Mesenchymal stem cell (in vitro differentiated cells and primary cell): ENCODE measurements around the gene UFC1.

ENCODE experiments used
- DNase-seq: peaks from one replicate; pipeline ENCODE4 v3.0.0-alpha.2; 2013
- H2AFZ ChIP-seq: one replicate; pipeline ENCODE4 v1.6.1; 2013; ENCODE audit warnings: low read depth, mild to moderate bottlenecking, control low read depth, inconsistent platforms, low read length, moderate library complexity
- H2AK5ac ChIP-seq: 2 replicates; pipeline ENCODE4 v1.6.1; 2013; ENCODE audit warnings: low read length, moderate library complexity, mild to moderate bottlenecking, inconsistent platforms; ENCODE audit not compliant: severe bottlenecking
- H2BK120ac ChIP-seq: one replicate; pipeline ENCODE4 v1.6.1; 2013; ENCODE audit warnings: low read depth, mild to moderate bottlenecking, inconsistent platforms, low read length, moderate library complexity
- H2BK12ac ChIP-seq, 2 experiments: one replicate each; pipeline ENCODE4 v1.6.1; 2013; ENCODE audit warnings: inconsistent platforms in 2 of 2, low read length in 2 of 2, mild to moderate bottlenecking in 2 of 2, moderate library complexity in 2 of 2, control low read depth in 1 of 2
- H2BK15ac ChIP-seq: one replicate; pipeline ENCODE4 v1.6.1; 2013; ENCODE audit warnings: mild to moderate bottlenecking, low read depth, inconsistent platforms; ENCODE audit not compliant: poor library complexity, severe bottlenecking
- H2BK5ac ChIP-seq: 2 replicates; pipeline ENCODE4 v1.6.1; 2013; ENCODE audit warnings: low read depth, mild to moderate bottlenecking, low read length, control low read depth, inconsistent platforms; ENCODE audit not compliant: poor library complexity, severe bottlenecking
- H3K14ac ChIP-seq, 2 experiments: one replicate each; pipeline ENCODE4 v1.6.1; 2013; ENCODE audit warnings: inconsistent platforms in 2 of 2, low read length in 2 of 2, control low read depth in 1 of 2, mild to moderate bottlenecking in 1 of 2, moderate library complexity in 1 of 2
- H3K18ac ChIP-seq, 2 experiments: one replicate each; pipeline ENCODE4 v1.6.1; 2013; ENCODE audit warnings: inconsistent platforms in 2 of 2, low read length in 2 of 2, control low read depth in 1 of 2, low read depth in 1 of 2, mild to moderate bottlenecking in 1 of 2
- H3K23ac ChIP-seq, 2 experiments: one replicate each; pipeline ENCODE4 v1.6.1; 2013; ENCODE audit warnings: inconsistent platforms in 2 of 2, low read length in 2 of 2, mild to moderate bottlenecking in 2 of 2, moderate library complexity in 2 of 2, control low read depth in 1 of 2
- H3K27ac ChIP-seq: 2 replicates; pipeline ENCODE4 v1.5.1; 2013; ENCODE audit warnings: mild to moderate bottlenecking, moderate library complexity, low read length, control low read depth, inconsistent platforms; ENCODE audit not compliant: poor library complexity, severe bottlenecking
- H3K27me3 ChIP-seq, 2 experiments: 2 replicates each; pipeline versions ENCODE4 v1.6.1 to v1.7.0; 2013; ENCODE audit warnings: low read length in 2 of 2, mild to moderate bottlenecking in 2 of 2, moderate library complexity in 2 of 2, control low read depth in 1 of 2, inconsistent platforms in 1 of 2; ENCODE audit not compliant: control insufficient read depth in 1 of 2, insufficient read depth in 1 of 2
- H3K36me3 ChIP-seq, 2 experiments: 2 replicates each; pipeline versions ENCODE4 v1.6.1 to v1.7.0; 2013; ENCODE audit warnings: low read length in 2 of 2, control low read depth in 1 of 2, inconsistent platforms in 1 of 2, low read depth in 1 of 2, mild to moderate bottlenecking in 1 of 2; ENCODE audit not compliant: insufficient read depth in 2 of 2, control insufficient read depth in 1 of 2
- H3K4ac ChIP-seq, 2 experiments: one replicate each; pipeline ENCODE4 v1.6.1; 2013; ENCODE audit warnings: inconsistent platforms in 2 of 2, low read length in 2 of 2, mild to moderate bottlenecking in 2 of 2, moderate library complexity in 2 of 2, control low read depth in 1 of 2, low read depth in 1 of 2
- H3K4me1 ChIP-seq: 2 replicates; pipeline ENCODE4 v1.6.1; 2013; ENCODE audit warnings: low read depth, low read length, control low read depth; ENCODE audit not compliant: control insufficient read depth, insufficient read depth
- H3K4me2 ChIP-seq: 2 replicates; pipeline ENCODE4 v1.6.1; 2013; ENCODE audit warnings: low read length, mild to moderate bottlenecking, inconsistent platforms; ENCODE audit not compliant: poor library complexity, severe bottlenecking
- H3K4me3 ChIP-seq, 2 experiments: 2 replicates each; pipeline versions ENCODE4 v1.5.1 to v1.7.0; 2013; ENCODE audit warnings: low read length in 2 of 2, mild to moderate bottlenecking in 2 of 2, control low read depth in 1 of 2, low read depth in 1 of 2; ENCODE audit not compliant: insufficient read depth in 1 of 2
- H3K79me1 ChIP-seq: replicated peaks from 2 replicates; pipeline ENCODE4 v1.6.1; 2013; ENCODE audit warnings: mild to moderate bottlenecking, control low read depth, low read length, inconsistent platforms; ENCODE audit not compliant: poor library complexity, severe bottlenecking
- H3K9ac ChIP-seq: 2 replicates; pipeline ENCODE4 v1.7.0; 2013; ENCODE audit warnings: mild to moderate bottlenecking, low read length, moderate library complexity
- H3K9me3 ChIP-seq: 2 replicates; pipeline ENCODE4 v1.7.0; 2013; ENCODE audit warnings: mild to moderate bottlenecking, low read length; ENCODE audit not compliant: control insufficient read depth
- H4K8ac ChIP-seq: one replicate; pipeline ENCODE4 v1.6.1; 2013; ENCODE audit warnings: inconsistent platforms, mild to moderate bottlenecking, low read length, moderate library complexity
- H4K91ac ChIP-seq: one replicate; pipeline ENCODE4 v1.6.1; 2013; ENCODE audit warnings: mild to moderate bottlenecking, low read length, inconsistent platforms
- WGBS: methylation state at CpG from one replicate; pipeline ENCODE4 v1.1.7; 2013; ENCODE audit warnings: mixed read lengths; 5-methylcytosine and 5-hydroxymethylcytosine counted together

UFC1 gene

GRCh38 chr1:161161652-161162051 lies 7.9 kb downstream of the UFC1 start:
- H3K79me1 ChIP-seq, result peaks cover 34% of the 10 kb centered on the region
- no peak overlapping the region for H2BK12ac ChIP-seq
- H3K23ac ChIP-seq, result no peak overlapping the region
- H3K4ac ChIP-seq, result no peak overlapping the region
- no peak overlapping the region for H2BK5ac ChIP-seq
- WGBS, result 97% methylated on average over 4 of the region's 5 CpGs
- H3K4me2 ChIP-seq, result no peak overlapping the region
- H3K14ac ChIP-seq, result no peak overlapping the region
- H3K27ac ChIP-seq, result no peak overlapping the region
- H3K18ac ChIP-seq, result no peak overlapping the region
- H3K27me3 ChIP-seq, result no peaks in the 10 kb centered on the region
- H4K91ac ChIP-seq, result no peak overlapping the region
- no peak overlapping the region for H2BK15ac ChIP-seq
- peaks cover 23% of the 10 kb centered on the region for H3K4me1 ChIP-seq
- H3K4me3 ChIP-seq, result no peak overlapping the region
- no peak overlapping the region for H2BK120ac ChIP-seq
- H2AFZ ChIP-seq, result no peak overlapping the region
- no peak overlapping the region for H3K9ac ChIP-seq
- no peak overlapping the region for H4K8ac ChIP-seq
- H2AK5ac ChIP-seq, result no peak overlapping the region
- H3K9me3 ChIP-seq, result no peaks in the 10 kb centered on the region
- DNase-seq, result no peak
- peaks cover 49 to 63% of the 10 kb centered on the region in 2 experiments for H3K36me3 ChIP-seq

DNA sequence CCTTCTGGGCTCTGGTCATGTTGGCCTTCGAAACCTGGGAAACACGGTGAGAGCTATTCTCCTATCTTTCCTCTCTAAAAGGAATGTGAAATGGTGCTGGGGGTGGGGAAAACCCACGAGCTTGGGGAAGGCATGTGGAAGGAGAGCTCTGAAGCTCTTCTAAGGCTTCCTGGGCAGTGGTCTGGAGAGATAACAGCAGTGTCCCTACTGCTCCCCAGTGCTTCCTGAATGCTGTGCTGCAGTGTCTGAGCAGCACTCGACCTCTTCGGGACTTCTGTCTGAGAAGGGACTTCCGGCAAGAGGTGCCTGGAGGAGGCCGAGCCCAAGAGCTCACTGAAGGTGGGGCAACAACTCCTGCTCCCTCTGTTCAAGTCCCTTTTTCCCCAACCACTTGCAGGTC lies 8.3 kb downstream of the UFC1 start:
- Histone ChIP-seq H3K14ac (no peak overlapping the region), H2BK12ac (no peak overlapping the region), H3K23ac (no peak overlapping the region), H3K79me1 (peaks cover 33% of the 10 kb centered on the region), H3K4me1 (peaks cover 24% of the 10 kb centered on the region), H4K8ac (no peak overlapping the region), H3K18ac (no peak overlapping the region), H2AK5ac (no peak overlapping the region), H2BK5ac (no peak overlapping the region), H3K27ac (no peak overlapping the region), H3K9me3 (no peaks in the 10 kb centered on the region), H3K36me3 (peaks cover 46 to 59% of the 10 kb centered on the region in 2 experiments), H2BK120ac (no peak overlapping the region), H3K9ac (no peak overlapping the region), H3K27me3 (no peaks in the 10 kb centered on the region), H3K4me3 (no peak overlapping the region), H4K91ac (no peak overlapping the region), H2BK15ac (no peak overlapping the region), H3K4ac (no peak overlapping the region), H2AFZ (no peak overlapping the region), H3K4me2 (no peak overlapping the region)
- DNase-seq, result no peak
- WGBS, result 60% methylated on average over 5 of the region's 7 CpGs

- Histone ChIP-seq H3K36me3 (peaks cover 47 to 52% of the 10 kb centered on the region in 2 experiments), H3K4me1 (peaks cover 29% of the 10 kb centered on the region)
Observed at GRCh38 chr1:161162806-161163205, 9.0 kb downstream of the UFC1 start.

DNA sequence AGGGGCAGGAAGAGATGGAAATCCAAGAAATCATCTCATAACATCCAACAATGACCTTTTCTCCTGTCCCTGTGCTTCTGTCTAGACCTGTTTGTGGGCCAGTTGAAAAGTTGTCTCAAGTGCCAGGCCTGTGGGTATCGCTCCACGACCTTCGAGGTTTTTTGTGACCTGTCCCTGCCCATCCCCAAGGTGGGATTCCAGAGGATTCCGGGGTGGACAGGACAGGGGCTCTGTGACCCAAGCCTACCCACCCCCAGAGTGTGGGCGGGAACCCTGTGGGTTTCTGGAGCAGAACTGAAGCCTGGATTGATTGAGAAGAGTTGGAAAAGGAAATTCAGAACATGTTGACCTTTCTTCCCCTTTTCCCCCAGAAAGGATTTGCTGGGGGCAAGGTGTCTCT lies 10.0 kb downstream of the UFC1 start:
- no peak for DNase-seq
- no peak overlapping the region for H2AK5ac ChIP-seq
- no peak overlapping the region for H2BK5ac ChIP-seq
- no peak overlapping the region for H4K91ac ChIP-seq
- no peak overlapping the region for H2BK15ac ChIP-seq
- H3K4ac ChIP-seq, result no peak overlapping the region
- 94% methylated on average over 5 of the region's 5 CpGs for WGBS
- H3K18ac ChIP-seq, result no peak overlapping the region
- no peak overlapping the region for H3K14ac ChIP-seq
- H3K23ac ChIP-seq, result no peak overlapping the region
- peak overlapping the region; percentile 30 for H3K9ac ChIP-seq
- no peaks in the 10 kb centered on the region for H3K9me3 ChIP-seq
- H3K4me1 ChIP-seq, result peaks cover 29% of the 10 kb centered on the region
- peaks cover 44% of the 10 kb centered on the region for H3K79me1 ChIP-seq
- no peak overlapping the region for H3K4me3 ChIP-seq
- H3K27ac ChIP-seq, result no peak overlapping the region
- H2BK12ac ChIP-seq, result no peak overlapping the region
- H3K36me3 ChIP-seq, result peaks cover 46 to 48% of the 10 kb centered on the region in 2 experiments
- no peak overlapping the region for H2AFZ ChIP-seq
- no peak overlapping the region for H4K8ac ChIP-seq
- no peaks in the 10 kb centered on the region for H3K27me3 ChIP-seq
- H2BK120ac ChIP-seq, result no peak overlapping the region
- no peak overlapping the region for H3K4me2 ChIP-seq

More at GRCh38 chr1:161162806-161163205, 9.0 kb downstream of the UFC1 start:
- no peak for DNase-seq
- H3K27me3 ChIP-seq, result no peaks in the 10 kb centered on the region
- H4K91ac ChIP-seq, result no peak overlapping the region
- H3K27ac ChIP-seq, result no peak overlapping the region
- H2AFZ ChIP-seq, result no peak overlapping the region
- peak overlapping the region; percentile 30 for H3K9ac ChIP-seq
- H4K8ac ChIP-seq, result no peak overlapping the region
- H3K23ac ChIP-seq, result no peak overlapping the region
- no peak overlapping the region for H3K4ac ChIP-seq
- H3K4me3 ChIP-seq, result no peak overlapping the region
- H2BK5ac ChIP-seq, result no peak overlapping the region
- H2BK12ac ChIP-seq, result no peak overlapping the region
- no peak overlapping the region for H3K4me2 ChIP-seq
- H2BK15ac ChIP-seq, result no peak overlapping the region
- no peak overlapping the region for H3K14ac ChIP-seq
- no peak overlapping the region for H2BK120ac ChIP-seq
- no peaks in the 10 kb centered on the region for H3K9me3 ChIP-seq
- WGBS, result 93% methylated on average over 7 of the region's 10 CpGs
- H3K18ac ChIP-seq, result no peak overlapping the region
- no peak overlapping the region for H2AK5ac ChIP-seq
- H3K79me1 ChIP-seq, result peaks cover 38% of the 10 kb centered on the region
